Coronary artery (tissue), 2 donors: Measurements from ENCODE around the gene MGAT4B.

Source experiments
- DNase-seq: peaks from one replicate; pipeline ENCODE4 v3.0.0-alpha.2; 2017; ENCODE audit warnings: low spot score
- H3K27ac ChIP-seq, 2 donors: fragments of 200-600 bp; sonication (generic); one replicate each; pipeline ENCODE4 v1.5.1; 2016 to 2019
- H3K4me3 ChIP-seq: fragments of 200-600 bp; sonication (generic); 2 replicates; pipeline ENCODE4 v1.5.1; 2016; ENCODE audit warnings: mild to moderate bottlenecking, moderate library complexity
- CTCF ChIP-seq: fragments of 200-600 bp; sonication (generic); IDR thresholded peaks from one replicate; pipeline ENCODE4 v1.5.1; 2019; ENCODE audit warnings: antibody characterized with exemption

Gene MGAT4B

GRCh38 chr5:179802207-179802883, 4.3 kb downstream of the MGAT4B start:
- TF ChIP-seq CTCF = no peak
- Histone ChIP-seq H3K4me3 (no peak overlapping the region), H3K27ac (no peak overlapping the region)
- DNase-seq = no peak

- no peak for DNase-seq
Observed at GRCh38 chr5:179801304-179802206, 5.1 kb downstream of the MGAT4B start.

GRCh38 chr5:179800696-179801201, 5.9 kb downstream of the MGAT4B start:
- Histone ChIP-seq H3K4me3 (no peak overlapping the region), H3K27ac (no peak overlapping the region)
- TF ChIP-seq CTCF = peak; percentile 2
- no peak for DNase-seq

More at GRCh38 chr5:179801304-179802206, 5.1 kb downstream of the MGAT4B start:
- no peak overlapping the region for H3K27ac ChIP-seq
- H3K4me3 ChIP-seq = no peak overlapping the region
- TF ChIP-seq CTCF = peak; percentile 39

GRCh38 chr5:179800071-179800695, 6.5 kb downstream of the MGAT4B start:
- Histone ChIP-seq H3K4me3 (no peak overlapping the region), H3K27ac (no peak overlapping the region)
- DNase-seq = no peak
- TF ChIP-seq CTCF = no peak

GRCh38 chr5:179799644-179799973, 7.1 kb downstream of the MGAT4B start:
- no peak for DNase-seq
- no peak for TF ChIP-seq CTCF
- Histone ChIP-seq H3K27ac (no peak overlapping the region), H3K4me3 (no peak overlapping the region)

GRCh38 chr5:179798771-179799643, 7.7 kb downstream of the MGAT4B start:
- Histone ChIP-seq H3K4me3 (no peak overlapping the region), H3K27ac (no peak overlapping the region)
- no peak for TF ChIP-seq CTCF
- no peak for DNase-seq
